ENCODE data around the gene DIAPH3.

DIAPH3 gene

GRCh38 chr13:59672445-59672844 lies 491.3 kb downstream of the DIAPH3 start:
- no peak for DNase-seq (ENCODE audit: low spot score)

- DNase-seq (ENCODE audit: low spot score): no peak
These were observed 491.8 kb downstream of the DIAPH3 start for GRCh38 chr13:59671881-59672280.

GRCh38 chr13:59666504-59666903 lies 497.2 kb downstream of the DIAPH3 start:
- DNase-seq (ENCODE audit: low spot score): no peak

- DNase-seq (ENCODE audit: low spot score): no peak
These were observed 498.0 kb downstream of the DIAPH3 start for GRCh38 chr13:59665732-59666131.

GRCh38 chr13:59665184-59665583 lies 498.5 kb downstream of the DIAPH3 start:
- DNase-seq (ENCODE audit: low spot score): no peak

- no peak for DNase-seq (ENCODE audit: low spot score)
These were observed 499.1 kb downstream of the DIAPH3 start for GRCh38 chr13:59664586-59664985.

GRCh38 chr13:59663707-59664106 lies 500.0 kb downstream of the DIAPH3 start:
- no peak for DNase-seq (ENCODE audit: low spot score)

GRCh38 chr13:59660582-59660981 lies 503.1 kb downstream of the DIAPH3 start:
- no peak for DNase-seq (ENCODE audit: low spot score)

GRCh38 chr13:59659981-59660380 lies 503.7 kb downstream of the DIAPH3 start:
- no peak for DNase-seq (ENCODE audit: low spot score)

- no peak for DNase-seq (ENCODE audit: low spot score)
These were observed 504.9 kb downstream of the DIAPH3 start for GRCh38 chr13:59658738-59659330.

GRCh38 chr13:59658027-59658737 lies 505.5 kb downstream of the DIAPH3 start:
- DNase-seq (ENCODE audit: low spot score): no peak

GRCh38 chr13:59653916-59654315 lies 509.8 kb downstream of the DIAPH3 start:
- DNase-seq (ENCODE audit: low spot score): no peak

- no peak for DNase-seq (ENCODE audit: low spot score)
These were observed 512.2 kb downstream of the DIAPH3 start for GRCh38 chr13:59651479-59651878.

- no peak for DNase-seq (ENCODE audit: low spot score)
These were observed 519.7 kb downstream of the DIAPH3 start for GRCh38 chr13:59643906-59644626.

- no peak for DNase-seq (ENCODE audit: low spot score)
These were observed 520.3 kb downstream of the DIAPH3 start for GRCh38 chr13:59643364-59643841.

- DNase-seq (ENCODE audit: low spot score): no peak
These were observed 521.9 kb downstream of the DIAPH3 start for GRCh38 chr13:59641817-59642216.

- DNase-seq (ENCODE audit: low spot score): no peak
These were observed 522.5 kb downstream of the DIAPH3 start for GRCh38 chr13:59641261-59641660.

- no peak for DNase-seq (ENCODE audit: low spot score)
These were observed 525.3 kb downstream of the DIAPH3 start for GRCh38 chr13:59638404-59638803.

GRCh38 chr13:59635589-59635988 lies 528.1 kb downstream of the DIAPH3 start:
- no peak for DNase-seq (ENCODE audit: low spot score)

- DNase-seq (ENCODE audit: low spot score): no peak
These were observed 530.4 kb downstream of the DIAPH3 start for GRCh38 chr13:59633290-59633689.

- no peak for DNase-seq (ENCODE audit: low spot score)
These were observed 532.5 kb downstream of the DIAPH3 start for GRCh38 chr13:59631271-59631670.

GRCh38 chr13:59625111-59625510 lies 538.6 kb downstream of the DIAPH3 start:
- no peak for DNase-seq (ENCODE audit: low spot score)

All from germinal center (tissue), 1 donor.